H9 (cell line): Measurements from ENCODE around the gene WWC1. TPM values are rescaled to one million over a fixed set of nuclear protein-coding genes. Genes with fewer than 3 reads are reported as not detected.

Experiments used
- DNase-seq: peaks from one replicate; pipeline ENCODE4 v3.0.0-alpha.2; 2017
- H2AFZ ChIP-seq: one replicate; pipeline ENCODE4 v1.6.1; 2013; ENCODE audit warnings: mild to moderate bottlenecking, low read length, control low read depth, moderate library complexity
- H2AK5ac ChIP-seq: 2 replicates; pipeline ENCODE4 v1.6.1; 2013; ENCODE audit warnings: low read length, control low read depth, mixed read lengths; ENCODE audit not compliant: insufficient read length
- H2BK120ac ChIP-seq: one replicate; pipeline ENCODE4 v1.6.1; 2013; ENCODE audit warnings: low read depth, mild to moderate bottlenecking, low read length, control low read depth, inconsistent platforms; ENCODE audit not compliant: poor library complexity, severe bottlenecking
- H2BK12ac ChIP-seq: 2 replicates; pipeline ENCODE4 v1.6.1; 2013; ENCODE audit warnings: low read length, control low read depth, mixed read lengths, low read depth; ENCODE audit not compliant: insufficient read length
- H2BK15ac ChIP-seq: 2 replicates; pipeline ENCODE4 v1.6.1; 2013; ENCODE audit warnings: low read depth, low read length, control low read depth
- H2BK20ac ChIP-seq: one replicate; pipeline ENCODE4 v1.6.1; 2013; ENCODE audit warnings: low read depth, mild to moderate bottlenecking, low read length, control low read depth, inconsistent platforms; ENCODE audit not compliant: poor library complexity, severe bottlenecking
- H2BK5ac ChIP-seq: 2 replicates; pipeline ENCODE4 v1.6.1; 2013; ENCODE audit warnings: low read length, control low read depth, mixed read lengths; ENCODE audit not compliant: insufficient read length
- H3K14ac ChIP-seq: 2 replicates; pipeline ENCODE4 v1.6.1; 2013; ENCODE audit warnings: low read length, control low read depth; ENCODE audit not compliant: insufficient read depth
- H3K18ac ChIP-seq: 2 replicates; pipeline ENCODE4 v1.6.1; 2013; ENCODE audit warnings: low read depth, mild to moderate bottlenecking, mixed read lengths, low read length, control low read depth; ENCODE audit not compliant: insufficient read length
- H3K23ac ChIP-seq: 2 replicates; pipeline ENCODE4 v1.6.1; 2013; ENCODE audit warnings: low read length, control low read depth, mixed read lengths, low read depth; ENCODE audit not compliant: insufficient read length
- H3K23me2 ChIP-seq: 2 replicates; pipeline ENCODE4 v1.6.1; 2013; ENCODE audit warnings: low read depth, mild to moderate bottlenecking, mixed read lengths, low read length, control low read depth; ENCODE audit not compliant: insufficient read length, poor library complexity, severe bottlenecking
- H3K27ac ChIP-seq: 2 replicates; pipeline ENCODE4 v1.5.1; 2013; ENCODE audit warnings: low read length, control low read depth, mixed read lengths, low read depth; ENCODE audit not compliant: insufficient read length
- H3K27me3 ChIP-seq: 2 replicates; pipeline ENCODE4 v1.6.1; 2013; ENCODE audit warnings: low read length, control low read depth, inconsistent platforms; ENCODE audit not compliant: insufficient read depth
- H3K4ac ChIP-seq: 2 replicates; pipeline ENCODE4 v1.6.1; 2013; ENCODE audit warnings: low read depth, mild to moderate bottlenecking, control low read depth, inconsistent platforms, low read length, moderate library complexity
- H3K4me1 ChIP-seq: 2 replicates; pipeline ENCODE4 v1.6.1; 2013; ENCODE audit warnings: low read length, control low read depth, inconsistent platforms; ENCODE audit not compliant: insufficient read depth
- H3K4me2 ChIP-seq: 2 replicates; pipeline ENCODE4 v1.6.1; 2013; ENCODE audit warnings: low read length, control low read depth, mixed read lengths; ENCODE audit not compliant: insufficient read length, insufficient read depth
- H3K56ac ChIP-seq: 2 replicates; pipeline ENCODE4 v1.6.1; 2013; ENCODE audit warnings: low read depth, mild to moderate bottlenecking, mixed read lengths, low read length, control low read depth; ENCODE audit not compliant: insufficient read length
- H3K79me1 ChIP-seq: 2 replicates; pipeline ENCODE4 v1.6.1; 2013; ENCODE audit warnings: low read depth, mild to moderate bottlenecking, moderate library complexity, low read length, control low read depth, inconsistent platforms; ENCODE audit not compliant: insufficient read depth, poor library complexity, severe bottlenecking
- H3K79me2 ChIP-seq: 2 replicates; pipeline ENCODE4 v1.6.1; 2013; ENCODE audit warnings: low read length, control low read depth, inconsistent platforms; ENCODE audit not compliant: insufficient read depth
- H3K9ac ChIP-seq: 2 replicates; pipeline ENCODE4 v1.6.1; 2013; ENCODE audit warnings: low read length, control low read depth, mixed read lengths; ENCODE audit not compliant: insufficient read length; ENCODE audit errors: extremely low read depth
- H3K9me3 ChIP-seq: one replicate; pipeline ENCODE4 v1.6.1; 2013; ENCODE audit warnings: low read depth, low read length, inconsistent platforms; ENCODE audit not compliant: control insufficient read depth
- H3T11ph ChIP-seq: one replicate; pipeline ENCODE4 v1.6.1; 2013; ENCODE audit warnings: mild to moderate bottlenecking, low read length, control low read depth, inconsistent platforms
- H4K20me1 ChIP-seq: one replicate; pipeline ENCODE4 v1.6.1; 2013; ENCODE audit not compliant: control insufficient read depth, insufficient read length, insufficient read depth
- H4K5ac ChIP-seq: 2 replicates; pipeline ENCODE4 v1.6.1; 2013; ENCODE audit warnings: low read depth, mild to moderate bottlenecking, mixed read lengths, low read length, control low read depth; ENCODE audit not compliant: insufficient read length
- H4K8ac ChIP-seq: replicated peaks from 2 replicates; pipeline ENCODE4 v1.6.1; 2013; ENCODE audit warnings: low read length, control low read depth, mixed read lengths, low read depth; ENCODE audit not compliant: insufficient read length
- H4K91ac ChIP-seq: 2 replicates; pipeline ENCODE4 v1.6.1; 2013; ENCODE audit warnings: low read depth, mild to moderate bottlenecking, moderate library complexity, mixed read lengths, low read length, control low read depth; ENCODE audit not compliant: insufficient read length
- H3K27ac Mint-ChIP-seq, 3 experiments: 2 replicates in 2 of 3; 3 replicates in 1 of 3; pipeline ENCODE4 v1.8.0; 2020 to 2021; ENCODE audit warnings: mixed read lengths in 3 of 3, mild to moderate bottlenecking in 1 of 3, moderate library complexity in 1 of 3
- H3K27me3 Mint-ChIP-seq: 2 replicates; pipeline ENCODE4 v1.8.0; 2021; ENCODE audit warnings: low read depth, mild to moderate bottlenecking, moderate library complexity, mixed read lengths
- H3K36me3 Mint-ChIP-seq, 3 experiments: 2 replicates in 2 of 3; 3 replicates in 1 of 3; pipeline ENCODE4 v1.8.0; 2020 to 2021; ENCODE audit warnings: low read depth in 3 of 3, mixed read lengths in 3 of 3; ENCODE audit not compliant: insufficient read depth in 1 of 3
- H3K4me1 Mint-ChIP-seq, 2 experiments: 2 replicates each; pipeline ENCODE4 v1.8.0; 2020; ENCODE audit warnings: mixed read lengths in 2 of 2
- H3K4me3 Mint-ChIP-seq, 2 experiments: 2 replicates in 1 of 2; 3 replicates in 1 of 2; pipeline ENCODE4 v1.8.0; 2020 to 2021; ENCODE audit warnings: mild to moderate bottlenecking in 2 of 2, mixed read lengths in 2 of 2, moderate library complexity in 1 of 2
- H3K9me3 Mint-ChIP-seq, 2 experiments: 2 replicates in 1 of 2; 3 replicates in 1 of 2; pipeline ENCODE4 v1.8.0; 2020; ENCODE audit warnings: mild to moderate bottlenecking in 2 of 2, mixed read lengths in 2 of 2, moderate library complexity in 1 of 2
- WGBS: extraction: QIAGEN DNeasy Blood & Tissue Kit; methylation state at CpG from one replicate; pipeline ENCODE4 v1.1.7; 2013; ENCODE audit warnings: missing lambda C conversion rate, low lambda C conversion rate, mixed read lengths; ENCODE audit not compliant: insufficient read length; ENCODE audit errors: extremely low coverage; 5-methylcytosine and 5-hydroxymethylcytosine counted together
- total RNA-seq: library from RNA; stranded (reverse); gene quantifications from 2 replicates; pipeline ENCODE4 v1.2.1, GENCODE V29; 2021
- TF ChIP-seq, protein P1 (sequence below): fragments of 200-600 bp; sonication (generic); conservative IDR thresholded peaks from 3 replicates; pipeline ENCODE4 v1.8.0; 2021; ENCODE audit warnings: antibody characterized with exemption, mild to moderate bottlenecking

Gene WWC1
- total RNA-seq, 1 experiment from 2014 or later: 28.2 TPM

DNA sequence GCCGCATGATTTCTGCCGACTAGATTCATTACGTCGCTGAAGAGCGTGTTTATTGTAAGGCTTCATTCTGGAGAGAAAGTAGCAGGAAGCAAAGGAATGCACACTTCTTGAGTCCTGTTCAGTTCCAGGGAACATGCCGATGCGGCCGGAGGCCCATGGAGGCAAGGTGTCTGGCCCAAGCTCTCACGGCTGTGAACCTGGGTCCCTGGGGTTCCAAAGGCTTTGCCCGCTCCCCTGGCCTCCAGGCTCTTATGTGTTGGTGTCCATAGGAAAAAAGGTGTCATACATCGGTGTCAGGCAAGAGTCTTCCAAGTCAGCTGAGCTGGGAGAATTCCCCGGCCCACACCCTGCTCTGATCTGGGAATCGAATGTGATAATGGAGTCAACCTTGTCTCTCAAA lies 64.7 kb downstream of the WWC1 start:
- no peak overlapping the region for H2BK12ac ChIP-seq
- no peak overlapping the region for H4K91ac ChIP-seq
- TF ChIP-seq, protein P1, sequence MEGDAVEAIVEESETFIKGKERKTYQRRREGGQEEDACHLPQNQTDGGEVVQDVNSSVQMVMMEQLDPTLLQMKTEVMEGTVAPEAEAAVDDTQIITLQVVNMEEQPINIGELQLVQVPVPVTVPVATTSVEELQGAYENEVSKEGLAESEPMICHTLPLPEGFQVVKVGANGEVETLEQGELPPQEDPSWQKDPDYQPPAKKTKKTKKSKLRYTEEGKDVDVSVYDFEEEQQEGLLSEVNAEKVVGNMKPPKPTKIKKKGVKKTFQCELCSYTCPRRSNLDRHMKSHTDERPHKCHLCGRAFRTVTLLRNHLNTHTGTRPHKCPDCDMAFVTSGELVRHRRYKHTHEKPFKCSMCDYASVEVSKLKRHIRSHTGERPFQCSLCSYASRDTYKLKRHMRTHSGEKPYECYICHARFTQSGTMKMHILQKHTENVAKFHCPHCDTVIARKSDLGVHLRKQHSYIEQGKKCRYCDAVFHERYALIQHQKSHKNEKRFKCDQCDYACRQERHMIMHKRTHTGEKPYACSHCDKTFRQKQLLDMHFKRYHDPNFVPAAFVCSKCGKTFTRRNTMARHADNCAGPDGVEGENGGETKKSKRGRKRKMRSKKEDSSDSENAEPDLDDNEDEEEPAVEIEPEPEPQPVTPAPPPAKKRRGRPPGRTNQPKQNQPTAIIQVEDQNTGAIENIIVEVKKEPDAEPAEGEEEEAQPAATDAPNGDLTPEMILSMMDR: no peak
- H3T11ph ChIP-seq: no peak overlapping the region
- no CpG with 5 or more reads among the region's 13 CpGs for WGBS
- no peak overlapping the region for H4K8ac ChIP-seq
- no peaks in the 10 kb centered on the region for H3K9me3 ChIP-seq
- H3K27ac ChIP-seq: no peak overlapping the region
- Mint-ChIP-seq H3K9me3 (no peaks in the 10 kb centered on the region), H3K36me3 (peaks cover 0 to 4% (median 0%) of the 10 kb centered on the region in 3 experiments; a peak in 1 of 7 replicates), H3K27ac (peak overlapping the region in 1 of 3 experiments; percentile 78; a peak in 2 of 7 replicates), H3K4me1 (peaks cover 34 to 41% of the 10 kb centered on the region in 2 experiments), H3K4me3 (no peak overlapping the region), H3K27me3 (no peaks in the 10 kb centered on the region; the same call in 1 of the 2 replicates)
- H3K9ac ChIP-seq: no peak overlapping the region
- no peak overlapping the region for H2BK20ac ChIP-seq
- H3K56ac ChIP-seq: no peak overlapping the region
- no peak overlapping the region for H2BK15ac ChIP-seq
- no peak overlapping the region for H2AK5ac ChIP-seq
- H2AFZ ChIP-seq: no peak overlapping the region
- no peaks in the 10 kb centered on the region for H3K27me3 ChIP-seq
- no peak for DNase-seq
- no peaks in the 10 kb centered on the region; the same call in 1 of the 2 replicates for H3K79me2 ChIP-seq
- H3K23me2 ChIP-seq: no peaks in the 10 kb centered on the region
- no peak overlapping the region for H2BK5ac ChIP-seq
- peaks cover 3% of the 10 kb centered on the region for H3K79me1 ChIP-seq
- no peak overlapping the region for H3K23ac ChIP-seq
- no peaks in the 10 kb centered on the region for H4K20me1 ChIP-seq
- H3K4me1 ChIP-seq: no peaks in the 10 kb centered on the region; the same call in 1 of the 2 replicates
- H3K4ac ChIP-seq: no peak overlapping the region
- no peak overlapping the region for H2BK120ac ChIP-seq
- no peak overlapping the region for H4K5ac ChIP-seq
- no peak overlapping the region for H3K14ac ChIP-seq
- H3K4me2 ChIP-seq: no peak overlapping the region
- no peak overlapping the region for H3K18ac ChIP-seq
